GM21381 (cell line): ENCODE measurements around the gene NCS1.

ENCODE experiments used
- ATAC-seq: cut with Tn5 transposase; IDR thresholded peaks from one replicate; pipeline ENCODE4 v1.9.1; 2021; ENCODE audit warnings: mild to moderate bottlenecking, moderate library complexity; ENCODE audit not compliant: unreplicated experiment

NCS1 gene

GRCh38 chr9:130172161-130172857 is at the start of gene NCS1:
Gene NCS1 (plus strand): TSS chr9:130172404. CDS start chr9:130172664, 260 bp downstream.
- ATAC-seq: no peak

DNA sequence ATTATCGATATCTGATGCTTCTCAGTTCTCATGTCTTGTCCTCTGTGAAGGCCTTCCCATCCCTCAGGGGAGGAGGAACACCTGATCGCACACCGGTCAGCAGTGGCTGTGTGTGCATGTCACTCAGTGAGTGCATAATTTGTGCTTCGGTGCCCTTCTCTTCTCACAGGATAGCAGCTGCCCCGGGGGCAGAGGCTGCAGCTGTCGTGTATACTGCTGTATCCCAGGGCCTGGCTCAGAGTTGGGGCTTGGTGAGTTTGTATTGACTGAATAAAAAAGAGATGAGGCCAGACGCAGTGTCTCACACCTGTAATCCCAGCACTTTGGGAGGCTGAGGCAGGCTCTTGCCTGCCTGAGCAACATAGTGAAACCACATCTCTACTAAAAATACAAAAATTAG is 49.7 kb upstream of the NCS1 start:
- no peak for ATAC-seq

DNA sequence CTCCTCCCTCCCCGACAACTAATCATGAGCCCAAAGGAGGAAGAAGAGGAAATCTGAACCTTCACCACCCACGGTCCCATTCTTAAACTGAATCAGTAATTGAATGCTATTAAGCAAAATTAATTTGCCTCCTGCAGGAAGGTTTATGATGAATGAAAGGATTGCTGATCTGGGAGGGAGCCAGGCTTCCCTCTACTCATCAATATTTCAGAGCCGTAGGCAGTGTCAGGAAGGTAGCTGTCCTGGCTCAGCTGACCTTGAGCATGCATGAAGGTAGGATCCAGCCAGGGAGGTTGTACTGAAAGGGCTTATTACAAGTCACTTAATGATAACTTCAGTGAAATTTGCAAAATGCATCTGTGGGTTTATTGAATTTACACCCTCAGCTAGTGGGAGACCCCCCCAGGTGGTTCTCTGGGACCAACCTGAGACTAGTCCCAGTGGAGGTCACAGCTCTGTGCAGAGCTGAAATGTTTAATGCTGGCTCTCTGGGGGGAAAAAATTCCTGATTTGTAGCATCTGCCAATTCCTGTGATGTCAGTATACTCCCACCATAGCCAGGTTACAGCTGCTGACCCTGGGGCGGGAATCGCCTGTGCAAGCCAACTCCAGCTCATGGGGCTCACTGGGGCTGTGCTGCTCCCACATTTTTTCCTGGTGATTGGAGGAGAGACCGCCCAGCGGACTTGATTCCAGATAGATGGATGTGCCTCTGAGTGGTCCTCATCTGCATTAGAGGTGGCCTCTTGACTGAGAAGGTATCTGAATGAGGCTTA is 47.9 kb upstream of the NCS1 start:
- ATAC-seq: no peak

DNA sequence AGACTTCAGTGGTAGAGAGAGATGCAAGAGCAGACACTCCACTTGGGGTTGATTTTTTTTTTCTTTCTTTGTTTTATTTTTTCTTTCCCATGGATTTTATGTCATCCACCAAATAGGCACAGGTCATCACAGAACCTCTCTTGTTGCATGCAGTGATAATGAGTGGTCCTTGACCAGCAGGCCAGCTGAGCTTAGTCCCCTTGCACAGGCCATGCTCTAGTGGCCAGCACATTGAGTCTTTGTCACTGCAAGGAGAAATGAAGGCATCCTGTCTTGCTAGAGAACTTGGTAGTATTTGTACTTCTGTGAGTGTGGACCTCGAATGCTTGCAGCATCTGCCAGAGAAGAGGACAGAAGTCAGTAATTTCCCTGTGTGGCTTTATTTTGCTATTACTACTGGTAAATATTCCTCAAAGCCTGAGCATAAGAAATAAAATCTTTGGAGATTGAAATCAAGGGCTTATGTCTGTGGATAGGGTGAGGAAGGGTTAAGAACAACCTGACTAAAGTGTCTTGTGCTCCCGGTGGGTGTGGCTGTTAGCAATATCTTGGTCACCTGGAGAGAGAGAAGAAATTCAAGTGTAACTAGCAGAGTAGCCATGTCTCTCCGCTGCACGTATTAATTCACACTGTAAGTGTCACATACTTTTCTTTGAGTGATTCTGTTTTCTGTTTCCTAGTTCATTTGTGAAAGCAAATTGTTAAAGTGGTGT is 45.3 kb upstream of the NCS1 start:
- no peak for ATAC-seq

DNA sequence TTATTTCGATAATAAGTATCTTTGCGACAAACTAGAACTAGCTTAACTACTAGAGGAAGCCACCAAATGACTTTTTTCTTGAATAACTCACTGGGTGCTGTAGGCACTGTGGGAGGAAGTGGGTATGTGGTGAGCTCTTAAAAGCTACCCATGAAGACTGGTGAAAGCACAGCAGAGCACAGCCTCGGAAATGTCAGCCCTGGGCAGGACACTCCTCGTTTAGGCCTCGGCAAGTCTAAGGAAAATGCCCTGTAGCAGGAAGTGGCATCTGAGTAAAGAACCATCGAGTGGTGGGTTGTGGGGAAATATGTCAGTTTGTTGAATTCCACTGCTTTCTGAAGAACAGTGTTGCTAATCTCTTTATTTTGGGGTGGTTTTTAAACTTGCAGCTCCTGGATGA is 44.0 kb upstream of the NCS1 start:
- peak; percentile 52 for ATAC-seq

GRCh38 chr9:130128733-130129431 is 43.3 kb upstream of the NCS1 start:
- peak; percentile 63 for ATAC-seq

DNA sequence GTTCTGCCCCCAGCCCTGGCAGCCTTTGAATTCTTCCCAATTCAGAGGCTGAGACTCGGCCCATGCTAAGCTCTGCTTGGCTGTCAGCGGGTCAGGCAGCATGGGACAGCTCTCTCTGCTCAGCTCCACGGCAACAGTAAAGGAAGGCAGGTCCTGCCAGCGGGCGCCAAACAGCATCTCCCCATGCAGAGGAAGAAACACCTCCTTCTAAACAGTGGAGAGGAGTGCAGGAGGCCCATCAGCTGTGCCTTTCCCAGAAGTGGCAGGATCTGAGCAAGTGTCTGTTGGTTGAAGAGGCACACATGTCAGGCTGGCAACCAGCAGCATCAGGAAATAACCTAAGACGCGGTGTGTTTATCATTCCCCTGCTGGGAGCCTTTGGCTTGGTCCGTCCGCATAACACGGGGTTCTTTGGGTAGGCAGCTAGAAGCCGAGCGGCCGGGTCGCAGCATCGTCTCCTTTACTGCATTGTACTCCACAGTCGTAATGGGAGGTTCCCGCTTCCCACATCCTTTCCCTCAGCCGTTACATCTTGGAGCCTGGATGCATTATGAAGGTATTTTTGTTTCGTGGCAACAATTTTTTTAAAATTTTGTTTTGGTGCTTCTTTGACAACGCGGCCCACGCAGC is 42.7 kb upstream of the NCS1 start:
- ATAC-seq: no peak

- ATAC-seq: no peak
Measured at GRCh38 chr9:130132746-130133145, 39.5 kb upstream of the NCS1 start.

- ATAC-seq: no peak
Measured at GRCh38 chr9:130137081-130137640, 35.0 kb upstream of the NCS1 start.

DNA sequence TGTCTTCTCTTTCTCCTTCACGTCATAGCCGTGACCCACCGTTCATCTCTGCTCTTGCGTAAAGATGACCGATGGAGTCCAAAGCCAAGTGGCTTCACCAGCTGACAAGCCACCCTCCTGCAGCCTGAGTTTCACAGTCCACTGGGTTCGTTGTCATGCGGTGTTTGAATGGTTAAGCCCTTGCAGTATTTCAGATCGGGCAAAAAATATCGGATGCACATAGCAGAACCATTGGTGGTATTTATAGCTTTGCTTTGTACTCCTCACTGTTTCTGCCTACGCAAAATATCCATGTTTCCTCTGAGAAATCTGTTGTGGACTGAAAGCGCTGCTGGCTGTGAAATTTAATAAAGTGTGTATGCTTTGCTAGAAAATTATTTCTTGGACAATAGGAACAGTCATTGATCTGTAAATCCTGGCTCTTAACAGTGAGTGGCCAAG is 34.5 kb upstream of the NCS1 start:
- no peak for ATAC-seq

- ATAC-seq: no peak
Measured at GRCh38 chr9:130138171-130138653, 34.0 kb upstream of the NCS1 start.

DNA sequence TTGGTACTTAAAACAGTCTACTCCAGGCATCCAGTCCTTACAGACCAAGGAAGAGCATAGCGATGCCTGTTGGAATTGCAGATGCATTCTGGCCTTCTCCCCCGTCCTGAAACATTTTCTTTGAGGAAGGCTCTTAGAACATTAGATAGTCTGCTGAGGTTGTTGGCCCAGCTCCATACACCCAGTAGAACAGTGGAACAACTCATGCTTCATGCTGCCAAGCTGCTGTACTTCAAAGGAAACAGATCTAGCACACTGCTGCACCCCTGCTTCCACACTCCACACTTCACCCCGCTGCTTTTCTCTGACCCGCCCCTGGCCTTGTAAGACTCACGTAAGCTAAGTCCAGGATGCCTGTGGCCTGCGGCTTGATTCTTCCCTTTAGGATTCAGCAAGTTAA is 33.4 kb upstream of the NCS1 start:
- ATAC-seq: no peak

DNA sequence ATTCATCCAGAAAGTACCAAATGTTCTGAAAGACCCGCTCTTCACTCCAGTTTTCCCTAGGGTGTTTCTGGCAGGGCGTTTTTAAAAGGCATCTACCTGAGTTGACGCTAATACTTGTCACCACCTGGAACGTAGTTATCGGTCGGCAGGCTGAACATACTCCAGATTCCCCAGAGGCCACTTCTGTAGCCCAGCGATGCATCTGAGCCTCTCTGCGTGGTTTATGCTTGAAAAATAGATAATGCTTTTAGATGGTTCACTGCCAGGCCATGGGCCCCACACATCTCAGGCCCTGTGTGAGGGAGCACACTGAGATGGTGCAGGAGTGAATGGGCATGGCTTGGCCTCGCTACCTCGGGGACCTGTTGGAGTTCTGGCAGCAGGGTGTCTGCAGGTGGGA is 33.0 kb upstream of the NCS1 start:
- no peak for ATAC-seq

- ATAC-seq: no peak
Measured at GRCh38 chr9:130140706-130141105, 31.5 kb upstream of the NCS1 start.

DNA sequence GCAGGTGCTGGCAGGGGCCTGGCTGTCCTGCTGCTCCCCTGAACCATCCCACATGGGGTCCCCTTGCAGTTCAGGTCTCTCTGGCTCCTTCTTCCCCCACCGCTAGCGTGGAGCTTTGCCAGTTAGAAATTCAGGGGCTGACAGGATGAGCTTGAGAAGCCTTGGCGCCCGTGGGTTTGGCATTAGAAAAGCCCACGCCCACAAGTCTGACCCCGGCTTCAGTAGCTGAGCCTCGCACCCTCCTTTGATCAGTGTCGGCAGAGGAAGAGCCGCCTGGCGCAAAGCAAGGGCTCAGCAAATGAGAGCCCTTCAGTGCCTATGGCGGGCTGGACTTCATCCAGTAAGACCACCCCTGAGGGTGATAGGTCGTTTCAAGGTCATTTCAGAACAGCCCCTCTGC is 30.1 kb upstream of the NCS1 start:
- no peak for ATAC-seq

- ATAC-seq: no peak
Measured at GRCh38 chr9:130142641-130143040, 29.6 kb upstream of the NCS1 start.

DNA sequence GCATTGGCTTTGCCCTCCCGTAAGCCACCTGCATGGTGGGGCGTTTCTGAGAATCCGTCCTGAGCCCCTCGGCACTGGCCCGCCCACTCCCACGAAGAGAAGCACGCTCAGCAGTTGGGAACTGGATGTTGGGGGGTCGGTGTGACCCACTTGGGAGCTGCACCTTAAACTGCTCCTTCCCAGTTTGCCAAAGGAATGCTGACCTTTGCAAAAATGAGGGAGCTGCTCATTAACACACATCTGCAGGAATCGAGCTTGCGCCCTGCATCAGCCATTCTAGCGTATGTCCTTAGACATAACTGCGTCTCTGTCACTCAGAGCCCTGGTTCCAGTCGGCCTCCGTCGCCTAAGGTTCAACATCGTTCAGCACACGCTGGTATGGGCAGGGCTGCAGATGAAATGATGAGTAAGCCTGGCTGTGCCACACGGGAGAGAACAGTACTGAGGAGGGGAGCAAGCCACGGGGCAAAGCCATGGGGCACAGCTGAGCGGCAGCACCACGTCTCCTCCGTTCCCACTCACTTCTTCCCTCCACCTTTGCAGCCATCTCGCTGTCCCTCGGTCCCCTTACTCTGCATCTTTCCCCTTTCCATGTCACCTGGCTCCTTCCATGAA is 28.8 kb upstream of the NCS1 start:
- ATAC-seq: no peak

- ATAC-seq: no peak
Measured at GRCh38 chr9:130143958-130144366, 28.2 kb upstream of the NCS1 start.

DNA sequence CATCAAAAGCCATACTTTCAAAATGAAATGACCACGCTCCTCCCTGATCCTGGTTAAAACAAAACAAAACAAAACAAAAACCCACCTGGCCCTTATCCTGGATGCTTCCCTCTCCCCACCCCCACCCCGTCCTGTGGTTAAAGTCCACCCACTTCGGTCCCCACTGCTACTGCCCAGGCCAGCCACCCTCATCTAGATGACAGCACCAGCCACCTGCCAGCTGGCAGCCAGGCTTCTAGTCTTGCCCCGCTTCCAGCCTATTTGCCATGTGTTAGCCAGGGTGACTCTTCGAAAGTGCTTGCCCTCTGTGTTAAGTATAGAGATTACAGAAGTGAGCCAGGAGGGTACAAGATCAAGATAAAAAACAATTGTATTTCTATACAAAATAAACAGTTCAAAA is 27.5 kb upstream of the NCS1 start:
- ATAC-seq: no peak

DNA sequence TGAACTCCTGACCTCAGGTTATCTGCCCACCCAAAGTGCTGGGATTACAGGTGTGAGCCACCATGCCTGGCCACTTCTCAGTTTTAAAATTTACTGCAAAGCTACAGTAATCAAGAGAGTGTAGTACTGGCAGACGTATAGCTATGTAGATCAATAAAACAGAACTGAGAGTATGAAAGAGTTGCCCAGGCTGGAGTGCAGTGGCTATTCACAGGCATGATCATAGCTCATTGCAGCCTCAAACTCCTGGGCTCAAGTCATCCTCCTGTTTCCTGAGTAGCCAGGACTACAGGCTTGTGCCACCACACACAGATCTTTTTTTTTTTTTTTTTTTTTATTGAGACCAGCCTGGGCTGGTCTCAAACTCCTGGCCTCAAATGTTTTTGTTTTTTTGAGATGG is 26.5 kb upstream of the NCS1 start:
- no peak for ATAC-seq
